Measurements from ENCODE around the gene WDR27.

- TF ChIP-seq POLR2A (IDR thresholded peaks at IDR 0.05) (no peak), POLR2AphosphoS5 (IDR thresholded peaks at IDR 0.05) (no peak)
These were observed 214.0 kb downstream of the WDR27 start for GRCh38 chr6:169487579-169488436.

Measured in sigmoid colon (tissue), 4 donors.